MCF 10A (cell line): Measurements from ENCODE around the gene SLIT3. TPM values are rescaled to one million over a fixed set of nuclear protein-coding genes. Genes with fewer than 3 reads are reported as not detected.

ENCODE experiments used
- BruUV-seq: library from RNA; stranded (reverse); fragments of 400-500 nt; replicated peaks from 2 replicates; lab custom pipeline; 2021; lab: Mats Ljungman, UMichigan
- CTCF ChIA-PET: fragments of 300-600 bp; sonication (Branson Sonifier 250); formaldehyde crosslinking; extraction: SDS; loops from one replicate; lab custom pipeline; 2021; ENCODE audit warnings: antibody characterized with exemption, inconsistent platforms; lab: Yijun Ruan, JAX
- POLR2A ChIA-PET: fragments of 300-600, 350-650 bp; sonication (Branson Sonifier 250); formaldehyde crosslinking; extraction: SDS; loops from one replicate; lab custom pipeline; 2020; ENCODE audit warnings: antibody characterized with exemption, inconsistent platforms; lab: Yijun Ruan, JAX
- DNase-seq: peaks from one replicate; pipeline ENCODE4 v3.0.0-alpha.2; 2018; ENCODE audit not compliant: unreplicated experiment
- H3K27ac Mint-ChIP-seq: one replicate; pipeline ENCODE4 v1.8.0; 2022; ENCODE audit warnings: mild to moderate bottlenecking, low read depth, mixed read lengths; ENCODE audit not compliant: unreplicated experiment
- H3K27me3 Mint-ChIP-seq: one replicate; pipeline ENCODE4 v1.8.0; 2022; ENCODE audit warnings: mixed read lengths; ENCODE audit not compliant: insufficient read depth, unreplicated experiment
- H3K36me3 Mint-ChIP-seq: one replicate; pipeline ENCODE4 v1.8.0; 2022; ENCODE audit warnings: mild to moderate bottlenecking, moderate library complexity, mixed read lengths; ENCODE audit not compliant: insufficient read depth, unreplicated experiment
- H3K4me1 Mint-ChIP-seq: one replicate; pipeline ENCODE4 v1.8.0; 2022; ENCODE audit warnings: mixed read lengths; ENCODE audit not compliant: insufficient read depth, unreplicated experiment
- H3K4me3 Mint-ChIP-seq: one replicate; pipeline ENCODE4 v1.8.0; 2022; ENCODE audit warnings: mild to moderate bottlenecking, moderate library complexity, mixed read lengths; ENCODE audit not compliant: unreplicated experiment
- H3K9me3 Mint-ChIP-seq: one replicate; pipeline ENCODE4 v1.8.0; 2022; ENCODE audit warnings: mixed read lengths; ENCODE audit not compliant: unreplicated experiment
- intact Hi-C: fragments of 100-400 bp; cut with micrococcal nuclease; formaldehyde crosslinking; loops from 2 replicates; pipeline ENCODE4 v1.14.1; 2022
- total RNA-seq: library from RNA; stranded (reverse); gene quantifications from 2 replicates; pipeline ENCODE4 v1.2.3, GENCODE V29; 2022
- TF ChIP-seq, protein P1 (sequence below): fragments of 200-600 bp; IDR thresholded peaks from one replicate; pipeline ENCODE4 v1.8.0; 2022; ENCODE audit warnings: antibody characterized with exemption, mild to moderate bottlenecking; ENCODE audit not compliant: unreplicated experiment

The SLIT3 gene
- total RNA-seq, 1 experiment from 2014 or later = 0.89 TPM

DNA sequence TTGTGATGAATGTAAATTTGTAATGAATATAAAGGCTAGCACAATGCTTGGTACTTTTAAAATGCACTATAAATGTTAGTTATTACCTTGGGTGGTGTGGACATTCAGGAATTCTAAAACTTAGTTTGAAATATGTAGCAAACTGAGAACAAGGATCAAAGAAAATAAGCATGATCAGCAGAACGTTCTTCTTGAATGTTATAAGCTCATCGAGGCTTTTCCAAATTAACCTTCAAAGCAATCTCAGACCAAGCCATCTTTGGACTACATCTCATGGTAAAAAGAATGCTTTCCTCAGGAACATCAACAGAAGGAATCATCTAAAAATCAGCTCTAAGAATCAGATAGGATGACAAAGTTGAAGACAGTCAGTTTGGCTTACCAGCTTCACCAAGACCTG, 146.3 kb downstream of the SLIT3 start:
- POLR2A ChIA-PET = interaction anchor here (1.4 kb wide), 1 partner anchor 10 kb away, joined by 4 read pairs; no protein-coding TSS in a partner anchor
- BruUV-seq = no TSS peak
- H3K9me3 Mint-ChIP-seq = peaks cover 19% of the 10 kb centered on the region
- no peaks in the 10 kb centered on the region for H3K36me3 Mint-ChIP-seq
- H3K4me3 Mint-ChIP-seq = no peak overlapping the region
- H3K27me3 Mint-ChIP-seq = no peaks in the 10 kb centered on the region
- H3K27ac Mint-ChIP-seq = no peak overlapping the region
- H3K4me1 Mint-ChIP-seq = no peaks in the 10 kb centered on the region
- intact Hi-C loops = no loop called here
- no peak for DNase-seq
- TF ChIP-seq, protein P1, sequence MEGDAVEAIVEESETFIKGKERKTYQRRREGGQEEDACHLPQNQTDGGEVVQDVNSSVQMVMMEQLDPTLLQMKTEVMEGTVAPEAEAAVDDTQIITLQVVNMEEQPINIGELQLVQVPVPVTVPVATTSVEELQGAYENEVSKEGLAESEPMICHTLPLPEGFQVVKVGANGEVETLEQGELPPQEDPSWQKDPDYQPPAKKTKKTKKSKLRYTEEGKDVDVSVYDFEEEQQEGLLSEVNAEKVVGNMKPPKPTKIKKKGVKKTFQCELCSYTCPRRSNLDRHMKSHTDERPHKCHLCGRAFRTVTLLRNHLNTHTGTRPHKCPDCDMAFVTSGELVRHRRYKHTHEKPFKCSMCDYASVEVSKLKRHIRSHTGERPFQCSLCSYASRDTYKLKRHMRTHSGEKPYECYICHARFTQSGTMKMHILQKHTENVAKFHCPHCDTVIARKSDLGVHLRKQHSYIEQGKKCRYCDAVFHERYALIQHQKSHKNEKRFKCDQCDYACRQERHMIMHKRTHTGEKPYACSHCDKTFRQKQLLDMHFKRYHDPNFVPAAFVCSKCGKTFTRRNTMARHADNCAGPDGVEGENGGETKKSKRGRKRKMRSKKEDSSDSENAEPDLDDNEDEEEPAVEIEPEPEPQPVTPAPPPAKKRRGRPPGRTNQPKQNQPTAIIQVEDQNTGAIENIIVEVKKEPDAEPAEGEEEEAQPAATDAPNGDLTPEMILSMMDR = no peak
- CTCF ChIA-PET = interaction anchor here (1.0 to 1.4 kb wide), 4 partner anchors 19 to 167 kb away, joined by 3 to 6 read pairs (median 4); no protein-coding TSS in a partner anchor

DNA sequence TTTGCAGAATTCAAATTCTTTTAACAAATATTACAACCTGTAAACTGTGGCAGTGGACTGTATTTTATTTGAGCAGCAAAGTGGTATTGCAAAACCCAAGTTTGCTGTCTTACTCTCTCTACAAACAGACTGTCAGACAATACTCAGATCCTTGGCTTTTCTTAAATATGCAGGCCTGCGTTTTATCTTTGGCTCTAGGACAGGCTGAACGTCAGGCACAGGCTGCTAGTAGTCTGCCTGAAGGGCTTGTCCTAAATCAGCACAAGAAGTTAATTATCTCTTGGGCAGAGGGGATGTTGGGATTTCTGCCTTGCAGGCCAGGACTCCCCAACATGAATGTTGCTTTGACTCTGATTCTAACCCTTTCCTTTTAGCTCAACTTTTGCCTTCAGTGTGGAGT, 147.5 kb downstream of the SLIT3 start:
- TF ChIP-seq, protein P1 = no peak
- intact Hi-C loops = no loop called here
- H3K4me3 Mint-ChIP-seq = no peak overlapping the region
- no peak for DNase-seq
- ChIA-PET POLR2A (no interaction called here), CTCF (interaction anchor here (0.6 to 1.3 kb wide), 2 partner anchors 20 to 428 kb away, joined by 3 read pairs; no protein-coding TSS in a partner anchor)
- H3K27ac Mint-ChIP-seq = no peak overlapping the region
- no TSS peak for BruUV-seq
- H3K4me1 Mint-ChIP-seq = no peaks in the 10 kb centered on the region
- H3K9me3 Mint-ChIP-seq = peaks cover 17% of the 10 kb centered on the region
- H3K36me3 Mint-ChIP-seq = no peaks in the 10 kb centered on the region
- H3K27me3 Mint-ChIP-seq = no peaks in the 10 kb centered on the region

DNA sequence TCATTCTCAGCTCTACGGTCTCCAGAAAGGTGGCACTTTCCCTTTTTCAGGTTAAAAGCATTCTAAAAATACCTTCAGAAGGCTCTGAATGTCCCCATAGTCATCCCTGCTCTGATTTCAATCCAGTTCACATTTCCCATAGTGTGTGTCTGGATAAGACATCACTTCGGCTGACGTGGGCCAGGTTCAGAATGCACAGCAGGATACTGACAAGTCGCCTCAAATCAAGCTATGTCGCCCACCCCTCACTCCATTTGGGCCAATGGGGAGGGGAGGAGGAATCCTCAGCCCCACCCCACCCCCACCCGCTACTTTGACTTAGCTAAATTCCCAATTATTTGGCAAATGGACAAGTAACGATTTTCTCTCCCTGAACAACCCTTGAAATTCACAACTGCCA, 148.0 kb downstream of the SLIT3 start:
- H3K4me1 Mint-ChIP-seq = no peaks in the 10 kb centered on the region
- no peak overlapping the region for H3K27ac Mint-ChIP-seq
- BruUV-seq = no TSS peak
- H3K36me3 Mint-ChIP-seq = no peaks in the 10 kb centered on the region
- TF ChIP-seq, protein P1 = no peak
- POLR2A ChIA-PET = no interaction called here
- peaks cover 12% of the 10 kb centered on the region for H3K9me3 Mint-ChIP-seq
- DNase-seq = no peak
- no peaks in the 10 kb centered on the region for H3K27me3 Mint-ChIP-seq
- CTCF ChIA-PET = interaction anchor here (0.6 kb wide), 1 partner anchor 428 kb away, joined by 3 read pairs; no protein-coding TSS in a partner anchor
- H3K4me3 Mint-ChIP-seq = no peak overlapping the region
- intact Hi-C loops = no loop called here

DNA sequence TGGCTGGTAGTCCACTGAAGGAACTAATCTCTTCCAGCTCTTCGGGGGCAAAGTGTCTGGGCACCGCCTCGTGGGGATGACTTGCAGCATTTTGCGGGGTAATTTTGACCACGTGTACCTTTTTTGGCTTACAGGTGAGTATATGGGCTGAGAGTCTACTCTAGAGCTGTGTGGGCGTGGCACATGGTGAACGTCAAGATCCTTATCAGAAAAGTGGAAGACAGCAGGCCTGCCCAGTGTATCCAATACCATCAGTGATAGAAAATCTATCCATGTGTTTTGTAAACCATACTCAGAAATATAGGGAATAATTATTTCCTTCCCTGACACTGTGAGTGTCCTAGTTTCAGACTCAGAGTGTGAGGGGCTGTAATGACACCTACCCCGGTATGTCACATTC, 148.5 kb downstream of the SLIT3 start:
- intact Hi-C loops = no loop called here

More for the DNA sequence above, 148.5 kb downstream of the SLIT3 start:
- ChIA-PET CTCF (interaction anchor here (1.4 kb wide), 1 partner anchor 165 kb away, joined by 5 read pairs; no protein-coding TSS in a partner anchor), POLR2A (interaction anchor here (0.5 kb wide), 1 partner anchor 68 kb away, joined by 3 read pairs; no protein-coding TSS in a partner anchor)
- no peaks in the 10 kb centered on the region for H3K27me3 Mint-ChIP-seq
- H3K4me3 Mint-ChIP-seq = no peak overlapping the region
- no peaks in the 10 kb centered on the region for H3K4me1 Mint-ChIP-seq
- TF ChIP-seq, protein P1 = no peak
- H3K36me3 Mint-ChIP-seq = no peaks in the 10 kb centered on the region
- no peak for DNase-seq
- H3K9me3 Mint-ChIP-seq = peaks cover 8% of the 10 kb centered on the region
- BruUV-seq = no TSS peak
- no peak overlapping the region for H3K27ac Mint-ChIP-seq
